Hippocampal formation (tissue), 2 donors: ENCODE measurements around the gene BCR.

Experiments used
- DNase-seq, 2 donors: peaks; one replicate each; lab custom pipeline; 2025; lab: John Stamatoyannopoulos, UW

Gene BCR

DNA sequence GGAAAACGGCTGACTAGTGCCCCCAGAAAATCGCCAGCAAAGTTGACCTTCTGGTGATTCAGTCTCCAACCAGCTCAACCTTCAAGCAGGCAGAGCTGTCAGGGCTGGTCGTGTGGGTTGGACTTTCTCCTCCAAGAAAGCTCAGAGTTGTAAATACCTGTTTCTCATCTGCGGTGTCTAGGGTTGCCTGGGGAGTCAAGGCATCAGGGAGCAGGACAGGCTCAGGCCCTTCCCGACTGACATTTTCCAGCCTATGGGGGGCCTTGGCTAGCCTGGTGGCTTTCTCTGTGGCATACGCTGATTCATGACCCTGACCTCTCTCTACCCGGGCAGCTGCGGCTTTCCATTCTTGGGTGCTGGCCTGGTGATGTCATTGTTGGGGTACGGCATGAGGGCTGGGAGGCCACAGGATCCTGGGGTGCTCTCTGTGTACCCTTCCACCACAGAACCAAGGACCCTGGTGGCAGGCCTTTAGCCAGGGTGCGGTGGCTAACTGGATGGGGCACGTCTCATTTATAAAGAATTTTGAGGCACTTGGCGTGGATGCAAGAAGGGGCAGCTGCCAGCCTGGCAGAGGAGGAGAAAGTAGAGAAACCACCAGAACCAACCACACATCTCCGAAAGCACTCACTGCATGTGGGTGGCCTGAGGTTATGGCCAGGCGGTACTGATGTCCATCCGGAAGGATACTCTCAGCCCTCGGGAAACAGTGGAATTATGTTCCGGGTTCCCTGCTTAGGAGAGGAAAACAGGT, 64.9 kb downstream of the BCR start:
- DNase-seq = no peak

GRCh38 chr22:23245799-23246136, 65.5 kb downstream of the BCR start:
- DNase-seq = no peak

- no peak for DNase-seq
These were observed 66.9 kb downstream of the BCR start for GRCh38 chr22:23246982-23247766.

- DNase-seq = no peak
These were observed 68.3 kb downstream of the BCR start for GRCh38 chr22:23248583-23248982.

- no peak for DNase-seq
These were observed 69.9 kb downstream of the BCR start for GRCh38 chr22:23250056-23250784.

DNA sequence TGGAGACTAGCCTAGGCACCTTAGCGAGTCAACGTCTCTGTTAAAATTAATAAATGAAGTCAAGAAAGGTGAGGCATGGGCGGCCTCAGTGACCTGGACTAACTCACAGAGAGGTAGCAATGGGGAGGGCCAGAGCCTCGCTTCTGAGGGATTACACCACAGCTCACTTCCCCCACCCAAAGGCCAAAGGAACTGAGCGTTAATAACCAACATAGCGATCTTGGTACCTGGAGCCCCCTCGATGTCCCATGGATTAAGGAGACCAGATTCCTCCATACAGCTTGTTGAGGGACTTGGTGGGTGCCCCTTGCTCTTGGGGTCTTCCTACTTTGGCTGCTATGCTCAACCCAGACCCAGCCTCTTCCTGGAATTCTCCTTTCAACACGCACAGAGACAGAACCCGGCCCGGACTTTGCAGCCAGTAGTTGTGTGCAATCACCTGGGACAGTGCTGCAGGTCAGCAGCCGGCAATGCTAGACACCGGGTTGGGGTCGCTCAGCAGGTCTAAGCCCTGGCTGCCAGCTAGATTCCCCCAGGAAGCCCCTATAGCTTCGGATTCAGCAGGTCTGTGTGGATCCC, 70.6 kb downstream of the BCR start:
- no peak for DNase-seq

GRCh38 chr22:23251445-23252093, 71.3 kb downstream of the BCR start:
- DNase-seq = no peak

GRCh38 chr22:23253475-23254055, 73.3 kb downstream of the BCR start:
- DNase-seq = no peak

GRCh38 chr22:23255506-23256170, 75.3 kb downstream of the BCR start:
- no peak for DNase-seq

DNA sequence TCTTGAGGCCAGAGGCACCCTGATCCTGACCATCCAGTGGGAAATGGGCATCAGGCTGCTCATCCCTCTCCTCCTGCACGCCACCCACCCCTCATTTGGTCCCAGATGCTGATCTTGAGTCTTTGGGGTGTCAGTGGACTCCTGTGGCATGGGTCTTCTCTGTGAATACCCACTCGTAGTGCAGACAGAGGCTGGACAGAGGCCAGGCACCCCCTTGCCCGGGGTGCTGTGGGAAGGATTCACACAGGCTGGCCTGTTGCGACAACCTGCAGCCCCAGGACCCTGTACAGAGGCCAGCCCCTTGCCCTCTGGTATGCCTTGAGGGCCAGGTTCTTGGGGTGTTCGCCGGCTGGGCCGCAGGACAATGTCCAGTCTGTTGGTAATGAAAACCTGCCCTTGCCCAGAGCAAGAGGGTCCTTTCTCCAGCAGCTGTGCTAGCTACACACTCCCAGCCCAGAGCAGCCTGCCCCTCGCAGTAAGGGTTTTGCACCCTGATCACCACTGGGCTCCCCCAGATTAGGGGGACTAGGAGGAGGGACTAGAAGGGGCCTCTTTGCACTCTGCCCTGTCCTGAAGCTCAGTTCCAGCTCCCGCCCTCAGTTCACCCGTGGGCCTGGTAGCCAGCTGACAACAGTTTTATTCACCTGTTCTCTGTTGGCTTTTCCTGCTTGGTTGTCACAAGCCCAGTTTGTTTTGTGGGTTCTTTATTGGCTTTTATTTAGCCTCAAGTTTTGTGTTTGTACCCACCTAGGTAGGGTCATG, 76.0 kb downstream of the BCR start:
- DNase-seq = no peak

- DNase-seq = no peak
These were observed 76.9 kb downstream of the BCR start for GRCh38 chr22:23256986-23257888.

- DNase-seq = no peak
These were observed 77.8 kb downstream of the BCR start for GRCh38 chr22:23257889-23258825.

GRCh38 chr22:23258826-23259170, 78.5 kb downstream of the BCR start:
- DNase-seq = no peak

DNA sequence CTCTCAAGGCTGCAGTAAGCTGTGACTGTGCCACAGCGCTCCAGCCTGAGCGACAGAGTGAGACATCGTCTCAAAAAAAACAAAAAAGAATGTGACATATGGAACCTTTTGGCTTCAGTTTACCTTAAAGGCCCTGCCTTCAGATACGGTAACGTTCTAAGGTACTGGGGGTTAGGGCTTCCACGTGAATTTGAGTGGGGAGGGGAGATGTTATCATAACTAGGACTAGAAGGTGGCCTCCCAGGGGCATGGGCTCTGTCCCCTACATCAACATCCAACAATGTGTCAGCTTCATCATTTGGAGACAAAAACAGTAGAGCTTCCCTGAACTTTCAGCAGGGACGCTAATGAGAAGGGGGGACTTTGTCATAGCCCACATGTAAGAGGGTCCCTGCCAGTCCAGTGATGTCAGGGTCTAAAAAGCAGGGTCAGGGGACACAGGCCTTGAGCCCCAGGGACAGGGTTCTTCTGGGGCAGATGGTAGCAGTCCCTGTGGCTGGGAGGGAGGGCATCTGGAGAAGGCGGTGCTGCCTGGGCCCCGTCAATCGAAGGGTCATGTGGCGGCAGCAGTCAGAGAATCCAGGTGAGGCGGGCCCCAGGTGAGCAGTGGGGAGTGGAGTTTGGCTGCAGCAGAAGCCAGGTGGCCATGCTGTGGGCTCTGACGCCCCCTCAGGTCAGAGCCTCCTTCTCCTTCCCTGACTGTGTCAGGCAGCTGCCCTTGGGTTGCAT, 79.8 kb downstream of the BCR start:
- no peak for DNase-seq

DNA sequence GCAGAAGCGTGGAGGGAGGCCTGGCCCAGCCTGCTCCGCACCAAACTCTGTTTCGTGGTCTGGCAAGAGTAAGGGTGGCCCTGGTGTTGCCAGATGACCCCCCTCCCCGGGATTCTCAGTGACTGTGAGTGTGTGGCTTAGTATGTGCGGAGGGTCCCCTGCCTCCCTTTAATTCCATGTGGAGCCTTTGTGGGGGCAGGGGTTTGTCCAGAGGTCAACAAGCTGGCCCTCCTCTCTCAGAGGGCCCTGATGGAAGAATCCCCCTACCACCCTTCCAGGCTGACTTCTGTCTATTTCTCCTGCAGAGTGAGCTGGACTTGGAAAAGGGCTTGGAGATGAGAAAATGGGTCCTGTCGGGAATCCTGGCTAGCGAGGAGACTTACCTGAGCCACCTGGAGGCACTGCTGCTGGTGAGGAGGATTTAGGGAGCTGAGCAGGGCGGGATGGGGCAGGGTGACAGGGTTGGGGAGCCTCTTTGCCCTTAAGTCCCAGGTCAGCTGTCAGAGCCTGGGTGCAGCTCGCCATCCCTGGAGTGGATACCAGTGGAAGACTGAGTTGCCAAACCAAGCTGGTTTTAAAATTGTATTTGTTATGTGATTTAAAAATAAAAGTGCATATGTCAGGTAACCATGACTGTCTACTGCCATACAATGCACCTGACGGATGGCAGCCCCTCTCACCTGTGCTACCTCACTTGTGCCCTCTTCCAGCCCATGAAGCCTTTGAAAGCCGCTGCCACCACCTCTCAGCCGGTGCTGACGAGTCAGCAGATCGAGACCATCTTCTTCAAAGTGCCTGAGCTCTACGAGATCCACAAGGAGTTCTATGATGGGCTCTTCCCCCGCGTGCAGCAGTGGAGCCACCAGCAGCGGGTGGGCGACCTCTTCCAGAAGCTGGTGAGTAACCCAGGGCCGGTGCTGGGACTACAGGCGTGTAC, 80.6 kb downstream of the BCR start:
- DNase-seq = no peak

DNA sequence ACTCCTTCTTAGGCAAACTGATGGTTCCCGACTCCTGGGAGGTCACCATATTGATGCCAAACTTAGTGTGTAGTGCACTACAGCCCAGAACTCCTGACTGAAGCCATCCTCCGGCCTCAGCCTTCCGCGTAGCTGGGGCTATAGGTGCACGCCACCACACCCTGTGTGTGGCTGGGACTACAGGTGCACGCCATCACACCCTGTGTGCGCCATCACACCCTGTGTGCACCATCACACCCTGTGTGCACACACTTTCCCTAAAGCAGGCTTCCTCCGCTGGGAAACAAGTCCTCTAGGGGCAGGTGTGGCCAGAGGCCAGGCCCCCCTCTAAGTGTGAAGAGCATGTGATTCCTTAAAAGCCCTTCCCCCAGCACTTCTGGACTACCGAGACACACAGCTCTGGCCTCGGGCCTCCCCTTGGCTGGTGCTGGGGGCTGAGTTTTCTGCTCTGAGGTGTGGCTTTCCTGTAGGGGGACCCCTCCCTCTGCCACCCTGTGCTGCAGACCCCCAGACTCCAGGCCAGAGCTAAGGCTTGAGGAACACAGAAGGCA, 81.7 kb downstream of the BCR start:
- no peak for DNase-seq
